ENCODE results near the gene ATF7.

GRCh38 chr12:53585448-53586125, 40.6 kb downstream of the ATF7 start:
- TF ChIP-seq POLR2A (IDR thresholded peaks at IDR 0.05; ENCODE audit: low read depth, low read length): no peak
- no peak for TF ChIP-seq CTCF (IDR thresholded peaks at IDR 0.05; ENCODE audit: extremely low read depth in 1 of 2, insufficient read depth in 1 of 2, low read depth in 1 of 2, low read length in 2 of 2)
- TF ChIP-seq FOS (IDR thresholded peaks at IDR 0.05; ENCODE audit: borderline replicate concordance, insufficient read depth, low read length): no peak
- TF ChIP-seq MAX (IDR thresholded peaks at IDR 0.05; ENCODE audit: insufficient read depth, insufficient read length): no peak
